Skeletal muscle tissue (tissue), 4 donors: Measurements from ENCODE around the gene ADAM33. TPM values are rescaled to one million over a fixed set of nuclear protein-coding genes. Genes with fewer than 3 reads are reported as not detected.

Experiments
- H3K27ac ChIP-seq: one replicate; pipeline ENCODE4 v1.7.0; 2013; ENCODE audit warnings: mild to moderate bottlenecking, low read depth, low read length, inconsistent platforms
- H3K27me3 ChIP-seq, 3 donors: one replicate each; pipeline ENCODE4 v1.7.0; 2013; ENCODE audit warnings: low read length in 3 of 3; ENCODE audit not compliant: control insufficient read depth in 3 of 3, insufficient read depth in 3 of 3
- H3K36me3 ChIP-seq, 3 donors: one replicate each; pipeline ENCODE4 v1.7.0; 2013; ENCODE audit warnings: low read length in 3 of 3; ENCODE audit not compliant: control insufficient read depth in 3 of 3, insufficient read depth in 3 of 3
- H3K4me1 ChIP-seq, 3 donors: one replicate each; pipeline ENCODE4 v1.7.0; 2013; ENCODE audit warnings: low read length in 3 of 3, mild to moderate bottlenecking in 3 of 3; ENCODE audit not compliant: control insufficient read depth in 3 of 3, insufficient read depth in 3 of 3
- H3K4me3 ChIP-seq, 3 donors: one replicate each; pipeline ENCODE4 v1.7.0; 2013; ENCODE audit warnings: low read length in 3 of 3
- H3K9ac ChIP-seq, 3 donors: one replicate each; pipeline ENCODE4 v1.7.0; 2013; ENCODE audit warnings: low read length in 3 of 3, mild to moderate bottlenecking in 3 of 3, moderate library complexity in 2 of 3, low read depth in 1 of 3
- H3K9me3 ChIP-seq, 3 donors: one replicate each; pipeline ENCODE4 v1.7.0; 2013; ENCODE audit warnings: low read length in 3 of 3; ENCODE audit not compliant: control insufficient read depth in 3 of 3
- total RNA-seq: library from RNA; depleted of rRNA; stranded (reverse); fragments of >200 nt; gene quantifications from one replicate; pipeline ENCODE4 v1.2.3, GENCODE V29; 2014
- donor health status: Osteomylitis.

ADAM33 gene, protein sequence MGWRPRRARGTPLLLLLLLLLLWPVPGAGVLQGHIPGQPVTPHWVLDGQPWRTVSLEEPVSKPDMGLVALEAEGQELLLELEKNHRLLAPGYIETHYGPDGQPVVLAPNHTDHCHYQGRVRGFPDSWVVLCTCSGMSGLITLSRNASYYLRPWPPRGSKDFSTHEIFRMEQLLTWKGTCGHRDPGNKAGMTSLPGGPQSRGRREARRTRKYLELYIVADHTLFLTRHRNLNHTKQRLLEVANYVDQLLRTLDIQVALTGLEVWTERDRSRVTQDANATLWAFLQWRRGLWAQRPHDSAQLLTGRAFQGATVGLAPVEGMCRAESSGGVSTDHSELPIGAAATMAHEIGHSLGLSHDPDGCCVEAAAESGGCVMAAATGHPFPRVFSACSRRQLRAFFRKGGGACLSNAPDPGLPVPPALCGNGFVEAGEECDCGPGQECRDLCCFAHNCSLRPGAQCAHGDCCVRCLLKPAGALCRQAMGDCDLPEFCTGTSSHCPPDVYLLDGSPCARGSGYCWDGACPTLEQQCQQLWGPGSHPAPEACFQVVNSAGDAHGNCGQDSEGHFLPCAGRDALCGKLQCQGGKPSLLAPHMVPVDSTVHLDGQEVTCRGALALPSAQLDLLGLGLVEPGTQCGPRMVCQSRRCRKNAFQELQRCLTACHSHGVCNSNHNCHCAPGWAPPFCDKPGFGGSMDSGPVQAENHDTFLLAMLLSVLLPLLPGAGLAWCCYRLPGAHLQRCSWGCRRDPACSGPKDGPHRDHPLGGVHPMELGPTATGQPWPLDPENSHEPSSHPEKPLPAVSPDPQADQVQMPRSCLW
- total RNA-seq: 30.8 TPM

DNA sequence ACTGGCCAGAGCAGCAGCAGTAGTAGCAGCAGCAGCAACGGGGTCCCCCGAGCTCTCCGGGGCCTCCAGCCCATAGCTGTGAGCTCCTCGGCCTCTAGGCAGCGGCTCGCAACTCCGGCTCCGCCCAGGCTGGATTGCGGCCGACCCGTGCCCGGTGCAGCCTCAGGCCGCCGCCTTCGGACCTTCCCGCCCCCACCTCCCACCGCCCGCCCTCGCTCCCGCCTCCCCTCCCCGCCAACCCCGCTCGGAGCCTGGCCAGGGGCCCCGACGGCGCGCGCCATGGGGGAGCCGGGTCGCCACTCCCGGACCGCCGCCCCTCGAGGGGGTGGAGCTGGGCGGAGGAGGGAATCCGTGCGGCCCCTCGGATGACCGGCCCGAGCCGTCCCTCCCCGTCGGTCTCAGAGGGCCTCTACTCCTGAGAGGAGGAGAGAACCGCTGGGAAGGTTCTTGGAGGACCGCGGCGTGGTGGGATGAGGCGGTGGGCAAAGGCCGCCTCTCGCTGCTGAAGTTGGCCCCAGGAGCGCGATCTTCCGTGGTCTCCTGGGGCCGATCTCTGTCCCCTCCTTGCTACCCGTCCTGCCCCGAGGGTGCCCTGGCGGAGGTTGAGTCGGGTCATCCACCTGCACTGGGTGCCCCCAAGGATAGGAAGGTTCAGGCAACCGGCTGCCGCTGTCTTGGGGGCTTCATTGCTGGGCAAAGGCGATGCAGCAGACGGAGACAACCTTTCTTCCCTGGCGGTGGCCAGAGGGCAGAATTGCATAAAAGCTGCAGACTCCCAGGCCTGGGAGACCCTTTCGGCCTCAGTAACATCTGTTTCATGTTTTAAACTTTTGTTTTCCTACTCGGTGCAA lies at the start of gene ADAM33:
ADAM33 (minus strand) TSS at position 80 of the 851 bp plus-strand sequence; CDS start at position 74, 6 bp downstream.
- H3K9me3 ChIP-seq: no peaks in the 10 kb centered on the region
- peaks cover 8 to 14% (median 13%) of the 10 kb centered on the region in 3 donors for H3K27me3 ChIP-seq
- peaks cover 17 to 22% (median 20%) of the 10 kb centered on the region in 3 donors for H3K4me1 ChIP-seq
- H3K4me3 ChIP-seq: peak within 1 kb of the TSS; percentile 46 to 67 (median 66)
- H3K36me3 ChIP-seq: no peaks in the 10 kb centered on the region
- no peak within 1 kb of the TSS for H3K27ac ChIP-seq
- H3K9ac ChIP-seq: peak within 1 kb of the TSS; percentile 33 to 66 (median 53)

DNA sequence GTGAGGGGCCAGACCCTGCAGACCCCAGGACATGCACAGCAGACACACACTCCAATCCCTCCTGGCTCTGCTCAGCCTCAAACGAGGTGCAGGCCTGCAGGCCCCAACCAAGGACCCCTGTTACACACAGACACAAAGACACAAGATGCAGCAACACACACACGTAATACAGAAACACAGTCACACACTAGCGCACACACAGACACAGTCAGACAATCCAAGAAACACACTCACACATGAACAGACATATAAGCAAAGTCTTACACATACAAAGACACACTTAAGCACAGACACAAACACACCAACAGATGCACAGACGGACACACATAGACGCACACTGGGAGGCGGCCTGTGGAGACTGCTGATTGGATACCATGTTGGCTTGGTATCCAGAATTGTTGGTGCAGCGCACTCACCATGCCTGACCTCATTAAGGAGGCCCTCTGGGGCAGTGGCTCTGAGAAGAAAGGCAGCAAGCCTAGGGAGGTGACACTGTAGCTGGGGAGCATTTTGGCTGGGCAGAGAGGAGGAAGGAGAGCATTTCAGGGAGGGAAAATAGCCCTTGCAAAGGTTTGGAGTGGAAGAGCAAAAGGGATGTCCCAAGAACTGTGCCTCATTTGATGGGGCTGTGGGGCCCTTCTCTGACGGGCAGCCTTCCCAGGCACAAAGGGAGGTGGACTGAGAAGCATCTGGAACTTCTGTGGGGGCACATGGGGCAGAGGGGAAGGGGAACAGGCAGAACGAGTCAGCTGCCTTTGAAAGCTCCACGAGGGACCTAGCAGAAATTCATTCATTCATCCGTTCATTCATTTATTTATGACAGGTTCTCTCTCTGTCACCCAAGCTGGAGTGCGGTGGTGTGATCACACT lies 49.2 kb upstream of the ADAM33 start:
- H3K36me3 ChIP-seq: no peaks in the 10 kb centered on the region
- H3K4me3 ChIP-seq: no peak overlapping the region
- peaks cover 16 to 30% (median 24%) of the 10 kb centered on the region in 3 donors for H3K27me3 ChIP-seq
- H3K4me1 ChIP-seq: peaks cover 25 to 29% (median 27%) of the 10 kb centered on the region in 3 donors
- H3K9ac ChIP-seq: no peak overlapping the region
- H3K9me3 ChIP-seq: no peaks in the 10 kb centered on the region
- no peak overlapping the region for H3K27ac ChIP-seq

DNA sequence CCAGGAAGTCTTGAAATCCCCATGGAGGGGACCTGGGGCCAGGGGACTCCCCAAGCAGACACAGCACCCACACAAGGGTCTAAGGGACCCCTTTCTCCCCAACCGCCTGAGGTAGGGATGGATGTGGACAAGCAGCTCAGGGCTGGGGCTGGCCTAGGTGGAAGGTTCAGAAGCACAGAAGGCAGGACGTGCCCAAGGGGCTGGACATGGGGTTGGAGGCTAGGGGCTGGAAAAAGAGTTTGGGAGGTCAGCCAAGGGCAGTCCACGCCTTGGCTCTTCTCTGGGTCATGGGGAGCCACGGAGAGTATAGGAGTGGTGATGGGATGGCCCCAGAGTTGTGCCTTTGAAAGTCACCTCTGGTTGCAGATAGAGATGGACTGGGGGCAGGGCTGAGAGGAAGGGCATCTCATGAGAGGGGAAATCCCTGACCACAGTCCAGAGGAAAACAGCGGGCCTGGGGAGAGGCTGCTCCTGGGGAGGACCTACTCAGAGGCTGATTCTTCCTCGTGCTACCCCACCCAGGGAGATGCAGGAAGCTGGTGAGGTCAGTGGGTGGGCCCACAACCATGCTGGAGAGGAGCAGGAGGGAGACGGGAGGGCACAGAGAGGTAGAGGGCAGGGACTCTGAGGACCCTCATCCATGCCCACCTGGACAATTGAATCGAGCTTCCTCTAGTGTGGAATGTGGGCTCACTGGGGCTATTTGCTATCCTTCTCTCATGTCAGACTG lies 48.2 kb upstream of the ADAM33 start:
- Histone ChIP-seq H3K27me3 (peaks cover 15 to 30% (median 24%) of the 10 kb centered on the region in 3 donors), H3K36me3 (no peaks in the 10 kb centered on the region), H3K4me1 (peaks cover 21 to 28% (median 25%) of the 10 kb centered on the region in 3 donors)

DNA sequence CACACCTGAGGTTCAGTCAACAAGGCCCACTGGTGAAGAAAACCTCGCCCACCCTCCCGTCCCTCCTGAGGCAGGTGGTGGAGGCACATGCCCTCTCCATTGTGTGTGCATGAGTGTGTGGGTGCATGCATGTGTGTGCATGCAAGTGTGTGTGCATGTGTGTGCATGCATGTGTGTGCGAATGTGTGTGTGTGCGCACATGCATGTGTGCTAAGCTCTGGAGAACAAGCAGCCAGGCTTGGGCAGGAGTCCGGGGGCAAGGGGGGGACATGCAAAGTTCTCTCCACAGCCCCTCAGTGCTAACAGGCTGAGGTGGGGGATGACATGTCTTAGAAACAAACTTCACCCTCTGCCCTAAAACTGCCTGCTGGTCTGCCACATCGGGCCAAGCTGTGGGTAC lies 47.6 kb upstream of the ADAM33 start:
- Histone ChIP-seq H3K27me3 (peaks cover 15 to 30% (median 24%) of the 10 kb centered on the region in 3 donors), H3K9ac (no peak overlapping the region), H3K9me3 (no peaks in the 10 kb centered on the region), H3K36me3 (no peaks in the 10 kb centered on the region), H3K4me3 (no peak overlapping the region), H3K27ac (no peak overlapping the region), H3K4me1 (peaks cover 20 to 28% (median 24%) of the 10 kb centered on the region in 3 donors)

More for the DNA sequence above, 48.2 kb upstream of the ADAM33 start:
- Histone ChIP-seq H3K9ac (no peak overlapping the region), H3K4me3 (no peak overlapping the region), H3K9me3 (no peaks in the 10 kb centered on the region), H3K27ac (no peak overlapping the region)

DNA sequence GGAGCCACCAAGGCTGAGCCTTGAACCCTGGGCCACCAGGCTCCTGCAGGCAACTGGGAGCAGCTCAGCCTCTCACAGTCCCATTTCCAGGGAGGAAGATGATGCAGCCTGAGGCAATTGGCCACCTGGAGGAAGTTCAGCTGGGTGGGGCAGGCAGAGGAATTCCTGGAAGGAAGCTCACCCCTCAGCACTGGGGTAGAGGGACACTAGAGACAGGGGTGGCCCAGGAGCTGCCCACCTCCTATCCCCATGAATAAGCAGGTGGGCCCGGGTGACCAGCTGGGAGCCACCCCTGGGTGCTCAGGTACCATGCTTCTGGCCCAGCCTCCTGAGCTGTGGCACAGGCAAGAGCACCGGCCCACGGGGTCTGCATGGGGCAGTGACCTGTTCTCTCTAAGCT lies 47.1 kb upstream of the ADAM33 start:
- no peak overlapping the region for H3K27ac ChIP-seq
- peaks cover 15 to 30% (median 24%) of the 10 kb centered on the region in 3 donors for H3K27me3 ChIP-seq
- H3K4me1 ChIP-seq: peaks cover 20 to 26% (median 23%) of the 10 kb centered on the region in 3 donors
- H3K4me3 ChIP-seq: no peak overlapping the region
- no peaks in the 10 kb centered on the region for H3K36me3 ChIP-seq
- H3K9me3 ChIP-seq: no peaks in the 10 kb centered on the region
- no peak overlapping the region for H3K9ac ChIP-seq

DNA sequence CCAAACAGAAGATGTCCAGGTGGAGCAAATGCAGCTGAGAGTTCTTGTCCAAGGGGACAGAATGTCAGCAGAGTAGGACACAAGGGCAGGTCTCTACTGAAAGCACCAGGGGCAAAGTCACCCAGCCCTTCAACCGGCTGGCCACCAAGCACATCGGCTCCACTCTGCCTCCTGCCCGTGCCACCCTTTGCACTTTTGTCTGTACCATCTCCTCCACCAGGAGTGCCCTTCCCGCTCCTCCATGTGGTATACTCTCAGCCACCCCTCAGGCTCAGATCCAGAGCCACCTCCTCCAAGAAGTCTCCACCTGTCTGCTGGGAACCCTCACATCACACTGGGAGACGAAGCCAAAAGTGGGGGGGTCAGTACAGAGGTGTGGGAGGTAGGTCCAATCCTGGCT lies 46.5 kb upstream of the ADAM33 start:
- H3K36me3 ChIP-seq: no peaks in the 10 kb centered on the region
- peak overlapping the region in 1 of 3 donors; percentile 3 for H3K9ac ChIP-seq
- H3K9me3 ChIP-seq: no peaks in the 10 kb centered on the region
- peak overlapping the region; percentile 34 for H3K27ac ChIP-seq
- no peak overlapping the region for H3K4me3 ChIP-seq
- H3K27me3 ChIP-seq: peaks cover 15 to 26% (median 21%) of the 10 kb centered on the region in 3 donors
- H3K4me1 ChIP-seq: peaks cover 20 to 26% (median 22%) of the 10 kb centered on the region in 3 donors

DNA sequence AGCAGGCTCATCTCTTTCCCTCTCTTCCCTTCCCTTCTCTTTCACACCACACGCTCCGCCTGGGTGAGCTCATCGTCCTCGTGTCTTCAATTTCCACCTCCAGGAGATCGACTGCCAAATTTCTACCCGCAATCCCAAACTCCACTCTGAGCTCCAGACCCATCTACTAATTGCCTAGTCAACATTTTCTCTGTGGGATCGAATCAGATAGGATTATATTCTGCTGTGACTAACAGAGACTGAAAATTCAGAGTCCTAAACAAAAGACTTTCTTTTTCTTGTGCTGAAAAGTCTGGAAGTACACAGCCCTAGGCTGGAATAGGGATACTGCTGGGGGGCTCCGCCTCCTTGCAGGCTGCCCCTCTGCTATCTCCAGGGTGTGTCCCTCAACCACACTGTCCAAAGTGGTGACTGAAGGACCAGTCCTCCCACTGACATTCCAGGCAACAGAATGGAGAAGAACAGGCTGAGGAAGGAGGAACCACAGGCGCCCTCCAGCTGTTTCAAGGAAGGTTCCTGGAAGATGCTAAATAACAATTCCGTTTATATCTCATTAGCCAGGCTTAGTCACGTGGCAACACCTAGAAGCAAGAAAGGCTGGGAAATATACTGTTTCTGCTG lies 45.7 kb upstream of the ADAM33 start:
- H3K4me1 ChIP-seq: peaks cover 20 to 26% (median 22%) of the 10 kb centered on the region in 3 donors
- H3K27me3 ChIP-seq: peaks cover 10 to 19% (median 15%) of the 10 kb centered on the region in 3 donors
- peak overlapping the region; percentile 34 for H3K27ac ChIP-seq
- peak overlapping the region in 2 of 3 donors; percentile 12 to 25 for H3K9ac ChIP-seq
- peak overlapping the region in 2 of 3 donors; percentile 13 to 20 for H3K4me3 ChIP-seq
- no peaks in the 10 kb centered on the region for H3K9me3 ChIP-seq
- no peaks in the 10 kb centered on the region for H3K36me3 ChIP-seq

DNA sequence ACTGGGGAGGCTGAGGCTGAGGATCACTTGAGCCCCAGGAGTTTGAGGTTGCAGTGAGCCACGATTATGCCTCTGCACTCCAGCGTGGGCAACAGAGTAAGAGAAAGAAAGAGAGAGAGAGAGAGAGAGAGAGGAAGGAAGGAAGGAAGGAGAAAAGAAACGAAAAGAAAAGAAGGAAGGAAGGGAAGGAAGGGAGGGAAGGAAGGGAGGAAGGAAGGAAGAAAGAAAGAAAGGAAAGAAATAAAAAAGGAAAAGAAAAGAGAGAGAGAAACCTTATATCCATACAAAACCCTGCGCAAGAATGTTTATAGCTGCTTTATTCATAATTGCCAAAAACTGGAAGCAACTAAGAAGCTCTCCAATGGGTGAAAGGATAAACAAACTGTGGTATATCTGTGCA lies 42.5 kb upstream of the ADAM33 start:
- Histone ChIP-seq H3K27ac (no peak overlapping the region), H3K9me3 (no peaks in the 10 kb centered on the region), H3K27me3 (peaks cover 2 to 9% (median 5%) of the 10 kb centered on the region in 3 donors), H3K9ac (no peak overlapping the region), H3K36me3 (no peaks in the 10 kb centered on the region), H3K4me3 (no peak overlapping the region), H3K4me1 (peaks cover 13 to 17% (median 16%) of the 10 kb centered on the region in 3 donors)
